Ovary (tissue), 9 donors: ENCODE data around the gene RGS1. TPM values are rescaled to one million over a fixed set of nuclear protein-coding genes. Genes with fewer than 3 reads are reported as not detected.

Source experiments
- DNase-seq, 5 donors: peaks; one replicate each; pipeline ENCODE4 v3.0.0-alpha.2; 2019 to 2020
- H3K27ac ChIP-seq, 2 donors: fragments of 200-600 bp; one replicate each; pipeline versions ENCODE4 v1.5.1 to v1.8.0; 2019 to 2022
- H3K27me3 ChIP-seq: fragments of 200-600 bp; one replicate; pipeline ENCODE4 v1.8.0; 2022
- H3K36me3 ChIP-seq: fragments of 200-600 bp; sonication (generic); one replicate; pipeline ENCODE4 v1.5.1; 2019
- H3K4me1 ChIP-seq: one replicate; pipeline ENCODE4 v1.8.1; 2013; ENCODE audit warnings: mild to moderate bottlenecking, moderate library complexity; ENCODE audit not compliant: insufficient read depth
- H3K4me3 ChIP-seq: fragments of 200-600 bp; sonication (generic); one replicate; pipeline ENCODE4 v1.5.1; 2017
- H3K9me3 ChIP-seq, 2 donors: fragments of 200-600 bp in 1 of 2; sonication (generic) in 1 of 2; one replicate each; pipeline versions ENCODE4 v1.5.1 to v1.8.1; 2013 to 2019; ENCODE audit warnings: mild to moderate bottlenecking in 1 of 2, moderate library complexity in 1 of 2
- EP300 ChIP-seq: sonication (generic); formaldehyde crosslinking; IDR thresholded peaks from one replicate; pipeline ENCODE4 v1.6.1; 2017; ENCODE audit warnings: antibody characterized with exemption
- POLR2A ChIP-seq: fragments of 450-650 bp; IDR thresholded peaks from one replicate; pipeline ENCODE4 v1.6.1; 2017; ENCODE audit warnings: antibody characterized with exemption, mild to moderate bottlenecking, moderate library complexity
- WGBS, 3 donors: extraction: QIAGEN DNeasy Blood & Tissue Kit in 1 of 3; methylation state at CpG; one replicate each; pipeline versions ENCODE4 v1.1.5 to v1.1.7; 2013 to 2017; 5-methylcytosine and 5-hydroxymethylcytosine counted together
- intact Hi-C, 4 donors: fragments of 100-400 bp; cut with DNase I; formaldehyde crosslinking; loops; one replicate each; pipeline versions ENCODE4 v1.11.0 to v1.15.1; 2022 to 2023
- polyA plus RNA-seq, 2 donors: library from polyadenylated mRNA; stranded (reverse); fragments of 200-250 nt in 1 of 2; fragments of 350-450 nt in 1 of 2; fragmentation: Illumina TruSeq in 1 of 2; extraction: RNeasy Lipid Tissue Mini Kit (QIAGEN cat#74804) in 1 of 2; gene quantifications; one replicate each; pipeline ENCODE4 v1.2.3, GENCODE V29; 2013 to 2014
- total RNA-seq, 7 donors: library from RNA; depleted of rRNA in 2 of 7; stranded (reverse); fragments of >200 nt in 2 of 7; fragmentation: NEBNext Ultra II Directional in 3 of 7; extraction: Animal tissue kit (Norgen Biotek cat#: 25700) in 3 of 7; gene quantifications; one replicate each; pipeline versions ENCODE4 v1.1.0 to v1.2.4, GENCODE V29; 2016 to 2023
- TF ChIP-seq, protein P1 (sequence below), 3 donors: fragments of 450-650 bp in 2 of 3; fragments of 200-600 bp in 1 of 3; IDR thresholded peaks; one replicate each; pipeline versions ENCODE4 v1.5.1 to v1.8.0; 2016 to 2022; ENCODE audit warnings: antibody characterized with exemption in 3 of 3, mild to moderate bottlenecking in 1 of 3
- donor health status: DM: no; HTN: no; CAD: no; lungs with moderate emphysema.
- donor health status: DM: no; HTN: no; CAD: no.
- donor health status: Bipolar disorder and iron deficiency.
- donor health status: DM: yes; HTN: yes; CAD: no.
- donor health status: DM: no; HTN: no; CAD: no.
- donor health status: DM: yes; HTN: yes; CAD: no.

RGS1 gene
- total and polyA plus RNA-seq, 9 donors, result 7.5 to 129 (median 17.0) TPM

DNA sequence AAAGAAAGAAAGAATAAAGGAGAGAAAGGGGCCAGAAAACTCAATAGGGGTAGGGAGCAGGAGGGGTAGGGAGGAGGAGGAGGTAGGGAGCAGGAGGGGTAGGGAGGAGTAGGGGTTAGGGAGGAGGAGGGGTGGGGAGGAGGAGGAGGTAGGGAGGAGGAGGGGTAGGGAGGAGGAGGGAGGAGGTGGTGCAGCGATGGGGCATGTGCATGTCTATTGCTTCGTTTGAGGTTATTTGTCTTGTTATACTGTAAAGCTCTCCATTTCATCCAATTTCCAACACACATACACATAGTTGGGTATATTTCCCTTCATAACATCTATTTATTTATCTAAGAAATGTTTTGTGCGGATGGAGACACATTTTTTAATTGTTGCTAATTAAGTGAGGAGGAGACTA is 19.7 kb downstream of the RGS1 start:
- 35 to 53% (median 40%) methylated on average over 3 of the region's 3 CpGs for WGBS, 3 donors
- H3K4me3 ChIP-seq, result no peak overlapping the region
- H3K27me3 ChIP-seq, result no peaks in the 10 kb centered on the region
- intact Hi-C loops, result no loop called here
- no peaks in the 10 kb centered on the region for H3K4me1 ChIP-seq
- no peaks in the 10 kb centered on the region for H3K9me3 ChIP-seq
- TF ChIP-seq, protein P1, sequence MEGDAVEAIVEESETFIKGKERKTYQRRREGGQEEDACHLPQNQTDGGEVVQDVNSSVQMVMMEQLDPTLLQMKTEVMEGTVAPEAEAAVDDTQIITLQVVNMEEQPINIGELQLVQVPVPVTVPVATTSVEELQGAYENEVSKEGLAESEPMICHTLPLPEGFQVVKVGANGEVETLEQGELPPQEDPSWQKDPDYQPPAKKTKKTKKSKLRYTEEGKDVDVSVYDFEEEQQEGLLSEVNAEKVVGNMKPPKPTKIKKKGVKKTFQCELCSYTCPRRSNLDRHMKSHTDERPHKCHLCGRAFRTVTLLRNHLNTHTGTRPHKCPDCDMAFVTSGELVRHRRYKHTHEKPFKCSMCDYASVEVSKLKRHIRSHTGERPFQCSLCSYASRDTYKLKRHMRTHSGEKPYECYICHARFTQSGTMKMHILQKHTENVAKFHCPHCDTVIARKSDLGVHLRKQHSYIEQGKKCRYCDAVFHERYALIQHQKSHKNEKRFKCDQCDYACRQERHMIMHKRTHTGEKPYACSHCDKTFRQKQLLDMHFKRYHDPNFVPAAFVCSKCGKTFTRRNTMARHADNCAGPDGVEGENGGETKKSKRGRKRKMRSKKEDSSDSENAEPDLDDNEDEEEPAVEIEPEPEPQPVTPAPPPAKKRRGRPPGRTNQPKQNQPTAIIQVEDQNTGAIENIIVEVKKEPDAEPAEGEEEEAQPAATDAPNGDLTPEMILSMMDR (IDR thresholded peaks at IDR 0.05), result no peak
- TF ChIP-seq EP300 (no peak), POLR2A (no peak)
- H3K36me3 ChIP-seq, result no peaks in the 10 kb centered on the region
- H3K27ac ChIP-seq, result no peak overlapping the region
- no peak for DNase-seq

DNA sequence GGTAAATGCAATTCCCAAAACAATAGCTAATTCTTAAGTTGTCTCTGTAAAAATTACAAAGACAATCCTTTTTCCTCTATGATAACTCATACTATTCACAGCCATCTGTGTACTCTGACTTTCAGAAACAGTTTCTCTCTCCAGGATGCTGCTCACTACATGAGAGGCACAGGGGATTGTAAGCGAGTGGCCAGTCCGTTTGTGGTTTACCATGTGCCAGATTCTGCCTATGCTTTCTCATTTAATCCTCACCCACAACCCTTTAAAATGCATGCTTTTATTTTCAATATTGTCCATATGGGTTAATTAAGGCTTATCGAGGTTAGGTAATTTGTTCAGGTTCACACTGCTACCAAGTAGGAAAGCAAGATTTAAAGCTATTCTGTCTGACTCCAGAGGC is 23.0 kb downstream of the RGS1 start:
- Histone ChIP-seq H3K4me1 (no peaks in the 10 kb centered on the region), H3K4me3 (no peak overlapping the region), H3K9me3 (no peaks in the 10 kb centered on the region), H3K36me3 (no peaks in the 10 kb centered on the region), H3K27ac (no peak overlapping the region), H3K27me3 (no peaks in the 10 kb centered on the region)
- intact Hi-C loops, result no loop called here
- DNase-seq, result no peak
- WGBS, 3 donors, result 81 to 87% (median 86%) methylated on average over 3 of the region's 3 CpGs
- TF ChIP-seq, protein P1 (IDR thresholded peaks at IDR 0.05), result no peak
- TF ChIP-seq POLR2A (no peak), EP300 (no peak)

DNA sequence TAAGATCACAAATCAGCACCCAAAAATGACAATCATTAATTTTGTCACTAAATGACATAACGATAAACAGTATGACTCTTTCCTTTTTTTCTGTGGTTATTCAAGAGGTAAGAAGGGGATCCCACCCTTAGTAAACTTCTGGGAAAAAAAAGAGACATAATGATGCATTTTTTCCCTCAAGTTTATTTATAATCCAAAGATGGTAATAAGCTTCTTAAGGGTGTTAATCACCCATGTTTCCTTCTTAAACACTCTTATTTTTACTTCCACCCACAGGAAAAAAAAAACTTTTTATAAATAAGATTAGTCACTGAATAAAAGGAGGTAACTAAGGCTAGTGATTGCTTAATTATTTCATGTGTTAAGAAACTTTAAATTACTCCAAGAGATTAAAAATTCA is 24.7 kb downstream of the RGS1 start:
- H3K36me3 ChIP-seq, result no peaks in the 10 kb centered on the region
- no peak overlapping the region for H3K27ac ChIP-seq
- H3K4me1 ChIP-seq, result no peaks in the 10 kb centered on the region
- H3K9me3 ChIP-seq, result no peaks in the 10 kb centered on the region
- H3K4me3 ChIP-seq, result no peak overlapping the region
- no peaks in the 10 kb centered on the region for H3K27me3 ChIP-seq
- TF ChIP-seq, protein P1 (IDR thresholded peaks at IDR 0.05), result no peak
- TF ChIP-seq EP300 (no peak), POLR2A (no peak)
- no peak for DNase-seq
- intact Hi-C loops, result loop anchor here in 3 of 4 donors (10.0 kb wide), 1 partner anchor 125 kb away; no protein-coding TSS in a partner anchor
- WGBS, 3 donors, result 79 to 90% (median 83%) methylated on average over 1 of the region's 1 CpG

DNA sequence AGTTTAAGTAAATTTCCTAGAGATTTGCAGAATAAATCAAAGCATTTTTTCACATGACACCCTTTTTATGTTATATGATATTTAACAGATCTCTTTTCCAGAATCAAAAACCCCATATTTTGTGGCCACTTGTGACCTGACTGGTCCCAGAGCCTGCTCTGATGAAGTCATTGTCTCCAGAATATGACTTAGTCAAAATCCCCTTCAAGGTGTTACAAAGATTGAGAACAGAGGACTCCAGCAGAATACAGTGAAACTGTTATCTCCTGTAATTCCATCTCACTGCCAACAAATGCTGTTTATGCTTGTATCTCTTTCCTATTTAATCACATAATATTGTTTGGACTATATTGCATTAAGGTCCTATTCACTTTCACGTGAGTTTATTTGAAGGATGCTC is 25.6 kb downstream of the RGS1 start:
- intact Hi-C loops, result loop anchor here in 3 of 4 donors (10.0 kb wide), 1 partner anchor 126 kb away; no protein-coding TSS in a partner anchor
- Histone ChIP-seq H3K27me3 (no peaks in the 10 kb centered on the region), H3K9me3 (no peaks in the 10 kb centered on the region), H3K4me3 (no peak overlapping the region), H3K4me1 (no peaks in the 10 kb centered on the region), H3K27ac (no peak overlapping the region), H3K36me3 (no peaks in the 10 kb centered on the region)
- 56 to 74% (median 72%) methylated on average over 1 of the region's 1 CpG for WGBS, 3 donors
- TF ChIP-seq, protein P1 (IDR thresholded peaks at IDR 0.05), result no peak
- DNase-seq, result no peak
